H1 (cell line): ENCODE measurements around the gene TMEM125. TPM values are rescaled to one million over a fixed set of nuclear protein-coding genes. Genes with fewer than 3 reads are reported as not detected.

Experiments used
- ASH2L ChIP-seq: fragments of 200-600, 300-600 bp; sonication (generic); IDR thresholded peaks from one replicate; pipeline ENCODE4 v1.7.1; 2017; ENCODE audit warnings: low read length
- CHD7 ChIP-seq: fragments of 300-600 bp; sonication (generic); IDR thresholded peaks from 2 replicates; pipeline ENCODE4 v1.7.1; 2012; ENCODE audit warnings: low read length, moderate library complexity, mild to moderate bottlenecking, inconsistent platforms; ENCODE audit not compliant: insufficient replicate concordance
- MAX ChIP-seq: IDR thresholded peaks from 2 replicates; pipeline ENCODE4 v1.6.1; 2012; ENCODE audit warnings: inconsistent platforms
- SIN3A ChIP-seq, 2 experiments: IDR thresholded peaks in 1 of 2; conservative IDR thresholded peaks in 1 of 2; 2 replicates each; pipeline ENCODE4 v1.6.1; 2011 to 2012; ENCODE audit warnings: low read length in 2 of 2, improper control_type of control experiment in 1 of 2, low read depth in 1 of 2, mild to moderate bottlenecking in 1 of 2
- SP1 ChIP-seq: IDR thresholded peaks from 2 replicates; pipeline ENCODE4 v1.6.1; 2011; ENCODE audit warnings: low read depth, low read length
- SP2 ChIP-seq: IDR thresholded peaks from 2 replicates; pipeline ENCODE4 v1.6.1; 2012; ENCODE audit warnings: mild to moderate bottlenecking, low read length, inconsistent platforms
- SRF ChIP-seq: IDR thresholded peaks from 2 replicates; pipeline ENCODE4 v1.6.1; 2011; ENCODE audit warnings: mild to moderate bottlenecking, low read depth, low read length, moderate library complexity
- YY1 ChIP-seq: IDR thresholded peaks from 2 replicates; pipeline ENCODE4 v1.6.1; 2011; ENCODE audit warnings: low read depth, mild to moderate bottlenecking, low read length
- polyA plus RNA-seq, 7 experiments: library from polyadenylated mRNA; depleted of rRNA in 3 of 7; stranded (reverse) in 5 of 7; unstranded in 2 of 7; fragments of >200 nt in 5 of 7; fragments of 200-250 nt in 2 of 7; gene quantifications; 1 replicate in 5 of 7; 2 replicates in 1 of 7; 4 replicates in 1 of 7; pipeline versions ENCODE4 v1.2.1 to v1.2.3, GENCODE V29; 2011 to 2013; ENCODE audit warnings: missing spikeins in 2 of 7, mixed read lengths in 2 of 7
- total RNA-seq: library from RNA; stranded (reverse); fragmentation: NEBNext Ultra II Directional; extraction: Animal tissue kit (Norgen Biotek cat#: 25700); gene quantifications from 2 replicates; pipeline ENCODE4 v1.2.1, GENCODE V29; 2021

The TMEM125 gene
- total and polyA plus RNA-seq, 2 of the 8 experiments (the other 6 are each of a cell fraction or from before 2014, with no cell fraction given): 26.5 to 46.7 TPM

- TF ChIP-seq CHD7: no peak
- TF ChIP-seq SIN3A (conservative IDR thresholded peaks at IDR 0.05 in 1 of 2, IDR thresholded peaks at IDR 0.05 in 1 of 2; ENCODE audit: low read depth in 1 of 2, low read length in 2 of 2): no peak
- TF ChIP-seq ASH2L: no peak
- no peak for TF ChIP-seq MAX
- no peak for TF ChIP-seq SRF
- no peak for TF ChIP-seq SP1
- no peak for TF ChIP-seq YY1
- TF ChIP-seq SP2: no peak
Measured at GRCh38 chr1:43308635-43309404, 39.0 kb downstream of the TMEM125 start (continued).
